ENCODE measurements around the gene KLK15.
"Not testable (repeated sequence)": the region's sequence is repeated elsewhere in the genome, so short reads cannot be mapped to it uniquely, and the experiment has no call there.

KLK15 gene

GRCh38 chr19:50820086-50820485, 13.3 kb downstream of the KLK15 start:
- no peak for DNase-seq

- DNase-seq, result no peak
Observed at GRCh38 chr19:50819636-50820035, 13.7 kb downstream of the KLK15 start.

- DNase-seq, result no peak
Observed at GRCh38 chr19:50818859-50819472, 14.4 kb downstream of the KLK15 start.

- DNase-seq, result peak; percentile 78
Observed at GRCh38 chr19:50817941-50818858, 15.2 kb downstream of the KLK15 start.

- DNase-seq, result no peak
Observed at GRCh38 chr19:50815439-50815838, 17.9 kb downstream of the KLK15 start.

GRCh38 chr19:50814883-50815282, 18.5 kb downstream of the KLK15 start:
- DNase-seq, result no peak

- no peak for DNase-seq
Observed at GRCh38 chr19:50812474-50812873, 20.9 kb downstream of the KLK15 start.

- DNase-seq, result not testable (repeated sequence)
Observed at GRCh38 chr19:50811622-50812238, 21.6 kb downstream of the KLK15 start.

- DNase-seq, result no peak
Observed at GRCh38 chr19:50808856-50809255, 24.5 kb downstream of the KLK15 start.

GRCh38 chr19:50804420-50805272, 28.7 kb downstream of the KLK15 start:
- DNase-seq, result peak; percentile 99

GRCh38 chr19:50803633-50804419, 29.5 kb downstream of the KLK15 start:
- peak; percentile 64 for DNase-seq

- DNase-seq, result no peak
Observed at GRCh38 chr19:50801107-50801506, 32.3 kb downstream of the KLK15 start.

- no peak for DNase-seq
Observed at GRCh38 chr19:50799547-50799851, 33.9 kb downstream of the KLK15 start.

- DNase-seq, result no peak
Observed at GRCh38 chr19:50798659-50799546, 34.5 kb downstream of the KLK15 start.

GRCh38 chr19:50797781-50798658, 35.4 kb downstream of the KLK15 start:
- DNase-seq, result no peak

- DNase-seq, result no peak
Observed at GRCh38 chr19:50797429-50797780, 36.0 kb downstream of the KLK15 start.

GRCh38 chr19:50796634-50797428, 36.5 kb downstream of the KLK15 start:
- DNase-seq, result no peak

GRCh38 chr19:50796128-50796633, 37.2 kb downstream of the KLK15 start:
- no peak for DNase-seq

- no peak for DNase-seq
Observed at GRCh38 chr19:50795664-50796073, 37.7 kb downstream of the KLK15 start.

All from NCI-H748 treated with DMSO at 0.1 percent for 48 hours (cell line).